NCI-H2171 (cell line): Measurements from ENCODE around the gene LHX2.

ENCODE experiments used
- DNase-seq: peaks from one replicate; lab custom pipeline; 2025; lab: John Stamatoyannopoulos, UW

Gene LHX2

DNA sequence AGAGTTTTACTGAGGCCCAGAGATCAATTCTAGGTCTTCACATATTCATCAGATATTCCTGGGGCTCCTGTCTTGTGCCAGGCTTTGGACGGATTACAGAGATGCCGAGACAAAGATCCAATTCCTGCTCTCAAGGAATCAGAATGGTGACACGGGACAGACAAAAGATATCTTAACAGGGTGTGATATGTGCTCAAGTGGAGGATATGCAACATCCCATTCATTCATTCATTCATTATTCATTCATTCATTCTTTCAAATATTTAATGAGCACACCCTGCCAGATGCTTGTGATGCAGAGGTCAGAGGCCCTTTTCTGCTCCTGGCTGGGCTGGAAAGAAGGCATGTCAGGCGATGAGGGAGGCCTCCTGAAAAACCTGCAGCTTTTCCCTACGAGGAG is 21.8 kb downstream of the LHX2 start:
- no peak for DNase-seq

DNA sequence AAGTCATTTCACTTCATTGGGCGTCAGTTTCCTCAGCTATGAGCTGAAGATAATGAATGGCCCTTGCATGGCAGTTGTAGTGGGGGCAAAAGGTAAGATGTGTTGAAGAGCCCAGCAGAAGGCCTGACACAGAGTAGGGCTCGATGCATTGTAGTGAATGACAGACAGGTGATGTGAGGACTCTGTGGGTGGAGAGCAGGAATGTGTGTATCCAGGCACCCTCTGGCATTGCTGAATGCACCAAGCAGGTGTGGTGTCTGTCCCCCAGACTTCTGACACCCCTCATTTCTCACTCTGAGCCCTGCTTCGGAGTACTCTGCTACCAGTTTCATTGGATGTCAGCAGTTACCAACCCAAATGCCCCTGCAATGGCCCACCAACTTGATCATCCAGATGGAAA is 22.4 kb downstream of the LHX2 start:
- no peak for DNase-seq

DNA sequence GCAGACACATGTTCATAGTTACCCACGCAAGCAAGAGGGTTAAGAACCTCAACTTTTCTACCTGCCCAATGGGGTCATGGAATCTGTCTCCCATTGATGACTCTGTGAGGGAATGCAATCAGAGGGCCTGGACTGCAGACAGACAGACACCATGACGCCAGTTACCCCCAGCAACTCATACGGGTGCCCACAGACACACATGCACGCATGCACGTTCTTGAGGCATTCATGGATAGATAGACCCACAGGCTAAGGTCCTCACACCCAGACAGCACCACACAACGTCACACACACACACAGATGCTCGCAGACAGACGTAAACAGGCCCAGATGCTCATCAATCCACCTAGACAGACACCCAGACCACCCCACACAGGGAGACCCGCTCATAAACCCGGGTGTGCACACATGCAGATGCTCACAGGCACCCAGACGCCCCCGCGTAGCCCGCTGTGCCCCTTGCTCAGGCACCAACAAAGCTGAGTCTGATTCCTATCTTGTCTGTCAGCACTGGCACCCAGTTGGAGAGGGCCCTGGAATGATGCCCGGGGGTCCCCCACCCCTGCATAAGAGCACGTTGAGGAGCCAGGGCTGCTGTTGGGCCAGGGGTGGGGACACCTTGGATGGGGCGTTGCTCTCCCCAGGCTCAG is 23.6 kb downstream of the LHX2 start:
- no peak for DNase-seq

DNA sequence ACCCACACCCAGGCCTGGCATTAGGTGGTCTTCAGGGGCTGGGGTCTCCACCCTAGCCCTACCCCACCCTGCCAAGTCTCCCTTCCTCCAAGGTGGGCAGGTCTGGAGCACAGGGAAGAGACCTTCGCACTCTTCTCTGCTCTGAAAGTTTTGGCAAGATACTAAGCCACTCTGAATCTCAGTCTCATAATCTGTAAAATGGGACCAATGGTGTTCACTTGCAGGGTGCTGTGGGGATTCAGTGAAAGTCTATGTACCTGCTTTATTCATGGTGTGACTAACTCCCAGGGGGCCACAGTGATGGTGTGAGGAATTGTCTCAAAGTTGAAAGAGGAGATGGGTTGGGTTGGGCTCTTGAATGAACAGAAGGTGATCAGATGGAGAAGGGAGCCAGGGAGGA is 25.0 kb downstream of the LHX2 start:
- DNase-seq, result no peak

DNA sequence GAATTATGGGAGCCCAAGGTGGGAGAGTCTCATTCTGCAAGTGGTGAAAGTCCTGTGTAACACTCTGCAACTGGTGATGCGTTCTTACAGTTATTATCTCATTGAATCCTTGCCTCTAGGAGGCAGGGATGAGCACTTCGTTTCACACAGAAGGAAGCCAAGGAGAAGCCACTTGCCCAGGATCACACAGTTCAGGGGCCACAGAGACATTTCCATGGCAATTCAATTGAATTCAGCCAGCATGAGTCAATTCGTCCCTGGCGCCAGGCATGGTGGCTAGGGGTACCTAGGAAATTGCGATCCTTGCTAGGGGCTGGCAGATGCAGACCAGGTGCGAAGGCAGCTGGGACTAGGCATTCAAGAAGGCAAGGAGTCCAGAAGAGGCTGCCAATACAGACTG is 26.2 kb downstream of the LHX2 start:
- no peak for DNase-seq

DNA sequence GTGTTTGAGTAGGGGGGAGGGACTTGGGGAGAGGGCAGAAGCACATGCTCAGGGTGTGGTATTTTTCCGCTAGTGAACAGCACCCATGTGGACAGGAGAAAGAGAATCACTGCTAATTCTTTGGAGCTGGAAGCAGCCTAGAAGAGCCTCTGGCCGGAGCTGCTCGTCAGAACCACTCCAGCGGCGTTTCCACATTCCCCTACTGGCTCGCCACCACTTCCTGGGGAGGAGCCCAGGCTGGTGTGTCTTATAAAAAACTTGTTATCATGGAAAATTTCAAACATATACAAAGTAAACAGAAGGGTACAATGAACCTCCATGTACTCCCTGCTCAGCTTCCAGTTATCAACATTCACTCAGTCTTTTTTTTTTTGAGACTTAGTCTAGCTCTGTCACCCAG is 26.7 kb downstream of the LHX2 start:
- no peak for DNase-seq

DNA sequence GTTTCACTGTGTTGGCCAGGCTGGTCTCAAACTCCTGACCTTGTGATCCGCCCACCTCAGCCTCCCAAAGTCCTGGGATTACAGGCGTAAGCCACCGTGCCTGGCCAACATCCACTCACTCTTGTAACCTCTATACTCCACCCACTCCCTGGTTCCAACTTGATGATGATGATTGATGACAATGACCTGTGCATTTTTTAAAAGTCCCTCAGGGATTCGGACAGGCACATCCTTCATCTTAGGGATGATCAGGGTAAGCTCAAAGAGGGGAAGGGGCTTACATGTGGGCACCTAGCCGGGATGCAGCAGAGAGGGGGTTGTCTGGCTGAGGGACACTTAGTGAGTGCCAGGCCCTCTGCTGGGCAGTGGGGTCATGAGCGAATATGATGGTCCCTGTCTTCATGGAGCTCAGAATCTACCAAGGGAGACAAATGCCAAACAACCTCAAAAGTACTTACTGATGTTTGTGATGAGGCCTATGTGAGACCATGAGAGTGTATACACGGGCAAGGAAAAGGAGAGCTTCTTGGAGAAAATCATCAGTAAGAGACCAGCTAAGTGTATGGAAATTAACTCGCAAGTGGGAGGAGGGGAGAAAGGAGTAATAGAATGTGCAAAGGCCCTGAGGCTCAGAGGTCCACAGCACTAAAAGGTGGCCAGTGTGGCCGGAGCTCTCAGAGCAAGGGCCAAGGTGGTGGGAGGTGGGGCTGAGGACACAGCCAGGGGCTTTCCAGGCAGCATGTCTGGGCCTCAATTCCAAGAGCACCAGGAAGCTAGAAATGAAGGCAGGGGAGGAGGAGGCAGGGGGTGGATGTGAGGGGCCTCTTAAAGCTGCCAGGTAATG is 27.4 kb downstream of the LHX2 start:
- DNase-seq, result no peak

DNA sequence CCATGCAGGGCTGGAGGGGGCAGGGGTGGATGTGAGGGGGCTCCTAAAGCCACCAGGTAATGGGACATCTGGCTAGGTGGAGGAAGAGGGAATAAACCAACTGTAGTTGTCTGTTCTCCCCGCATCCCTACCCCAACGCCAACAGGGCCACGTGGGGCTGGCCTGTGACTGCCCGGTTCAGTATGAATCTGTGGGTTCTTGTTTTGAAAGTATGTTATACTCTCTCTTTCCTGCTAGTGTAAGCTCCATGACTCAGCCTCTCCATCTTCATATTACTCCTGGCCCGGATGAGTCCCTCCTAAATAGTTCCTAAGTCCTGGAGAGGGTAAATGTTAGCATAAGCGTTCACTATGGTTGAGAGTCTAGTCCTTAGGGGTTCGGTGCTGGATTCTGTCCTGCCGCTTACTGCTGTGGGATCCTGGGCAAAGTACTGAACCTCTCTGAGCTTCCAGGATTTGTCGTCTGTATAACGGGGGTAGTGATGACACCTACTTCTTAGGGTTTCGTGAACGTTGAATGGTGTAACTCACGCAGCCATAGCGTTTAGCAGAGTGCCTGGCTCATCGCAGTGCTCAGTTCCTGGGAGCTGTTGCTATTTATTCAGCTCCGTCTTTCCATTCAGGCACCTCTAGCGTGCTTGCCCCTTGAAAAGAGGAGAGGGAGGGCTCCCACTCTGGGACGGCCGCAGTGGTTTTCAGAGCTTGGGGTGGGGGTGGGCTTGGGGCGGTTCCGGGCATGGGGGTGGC is 28.8 kb downstream of the LHX2 start:
- DNase-seq, result no peak

DNA sequence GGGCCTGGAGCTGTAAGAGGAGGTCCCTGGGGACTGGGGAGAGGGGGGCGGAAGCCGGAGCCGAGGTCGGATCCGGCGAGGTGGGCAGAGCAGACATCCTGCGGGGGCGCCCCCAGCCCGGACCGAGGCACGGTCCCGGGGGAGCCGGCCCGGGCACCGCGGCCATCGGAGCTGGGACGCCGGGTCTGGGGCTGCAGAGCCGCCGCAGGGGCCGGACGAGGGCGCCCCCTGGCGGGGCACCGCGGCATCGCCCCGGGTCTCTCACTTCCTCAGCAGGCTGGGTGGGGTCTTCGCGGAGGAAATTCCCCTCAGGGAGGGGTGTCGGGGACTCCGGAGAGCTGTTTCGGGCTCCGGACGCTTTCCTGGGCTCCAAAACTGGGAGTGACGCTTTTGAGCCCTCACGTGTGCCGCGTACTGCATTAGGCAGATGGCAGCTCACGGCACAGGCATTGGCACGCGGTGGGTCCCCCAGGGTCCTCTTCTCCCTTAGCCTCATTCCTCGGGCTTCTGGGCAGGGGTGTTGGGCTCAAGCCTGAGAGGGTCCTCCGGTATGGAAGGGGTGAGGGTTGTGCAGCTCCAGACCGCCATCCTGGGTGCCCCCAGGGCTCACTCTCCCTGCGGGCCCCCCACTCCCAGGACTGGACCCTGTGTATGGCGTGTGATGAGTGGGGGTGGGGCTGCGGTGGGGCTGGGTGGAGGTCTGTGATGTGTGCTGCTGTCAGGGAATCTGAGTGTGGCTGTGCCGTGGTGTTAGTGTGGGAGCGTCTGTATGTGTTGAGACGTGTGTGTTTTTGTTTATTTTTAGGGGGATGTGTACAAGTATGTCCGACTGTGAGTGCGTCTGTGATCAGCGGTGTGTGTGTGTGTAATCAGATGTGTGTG is 29.6 kb downstream of the LHX2 start:
- peak; percentile 18 for DNase-seq

DNA sequence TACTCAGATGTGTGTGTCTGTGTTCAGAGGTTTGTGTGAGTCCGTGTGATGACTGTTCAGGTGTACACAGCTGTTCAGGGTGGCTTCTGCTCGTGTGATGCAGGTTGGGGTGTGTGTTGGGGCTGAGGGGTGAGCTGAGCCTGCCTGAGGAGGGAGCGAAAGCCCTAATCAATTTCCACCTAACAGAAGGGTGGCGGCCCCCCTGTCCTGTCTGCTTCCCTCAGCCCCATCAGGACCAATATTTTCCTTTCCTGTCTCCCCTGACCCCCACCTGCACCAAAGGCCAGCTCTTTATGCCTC is 30.2 kb downstream of the LHX2 start:
- no peak for DNase-seq

DNA sequence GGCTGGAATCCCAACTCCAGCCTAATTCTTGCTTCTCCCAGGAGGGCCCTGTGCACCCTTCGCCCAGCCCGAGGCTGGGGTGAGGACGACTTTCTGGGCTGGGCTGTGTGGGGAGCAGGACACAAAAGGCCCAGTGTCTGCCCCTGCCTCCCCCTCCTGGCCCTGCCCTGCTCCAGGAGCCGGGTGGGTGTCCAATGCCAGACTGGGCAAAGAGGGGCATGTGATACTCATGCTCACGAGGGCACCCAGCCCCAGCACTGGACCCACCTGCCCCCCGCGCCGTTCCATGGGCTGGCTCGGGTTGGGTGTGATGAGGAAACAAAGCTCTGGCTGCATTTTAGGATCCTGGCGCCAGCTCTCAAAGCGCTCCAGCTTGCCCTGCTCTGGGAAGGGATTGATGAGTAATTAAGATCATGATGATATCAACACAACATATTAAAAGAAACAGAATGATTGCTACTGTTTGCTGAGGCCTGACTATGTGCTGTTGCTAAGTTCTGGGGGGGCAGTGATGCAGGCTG is 30.7 kb downstream of the LHX2 start:
- no peak for DNase-seq

DNA sequence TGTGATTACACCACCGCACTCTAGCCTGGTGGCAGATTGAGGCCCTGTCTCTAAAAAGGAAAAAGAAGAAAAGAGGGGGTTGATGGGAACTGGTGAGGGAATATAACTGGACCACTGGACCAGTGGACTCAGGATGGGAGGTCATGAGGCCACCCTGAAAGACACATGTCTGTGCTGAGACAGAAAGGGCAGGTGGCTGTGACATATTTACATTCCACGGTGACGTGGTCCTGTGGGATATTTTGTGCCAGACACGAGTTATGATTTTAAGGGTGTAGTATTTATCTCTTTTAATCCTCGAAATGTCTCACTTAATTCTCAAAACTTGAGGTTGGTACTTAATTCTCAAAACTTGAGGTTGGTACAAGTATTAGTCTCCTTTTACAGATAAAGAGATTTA is 32.9 kb downstream of the LHX2 start:
- no peak for DNase-seq

DNA sequence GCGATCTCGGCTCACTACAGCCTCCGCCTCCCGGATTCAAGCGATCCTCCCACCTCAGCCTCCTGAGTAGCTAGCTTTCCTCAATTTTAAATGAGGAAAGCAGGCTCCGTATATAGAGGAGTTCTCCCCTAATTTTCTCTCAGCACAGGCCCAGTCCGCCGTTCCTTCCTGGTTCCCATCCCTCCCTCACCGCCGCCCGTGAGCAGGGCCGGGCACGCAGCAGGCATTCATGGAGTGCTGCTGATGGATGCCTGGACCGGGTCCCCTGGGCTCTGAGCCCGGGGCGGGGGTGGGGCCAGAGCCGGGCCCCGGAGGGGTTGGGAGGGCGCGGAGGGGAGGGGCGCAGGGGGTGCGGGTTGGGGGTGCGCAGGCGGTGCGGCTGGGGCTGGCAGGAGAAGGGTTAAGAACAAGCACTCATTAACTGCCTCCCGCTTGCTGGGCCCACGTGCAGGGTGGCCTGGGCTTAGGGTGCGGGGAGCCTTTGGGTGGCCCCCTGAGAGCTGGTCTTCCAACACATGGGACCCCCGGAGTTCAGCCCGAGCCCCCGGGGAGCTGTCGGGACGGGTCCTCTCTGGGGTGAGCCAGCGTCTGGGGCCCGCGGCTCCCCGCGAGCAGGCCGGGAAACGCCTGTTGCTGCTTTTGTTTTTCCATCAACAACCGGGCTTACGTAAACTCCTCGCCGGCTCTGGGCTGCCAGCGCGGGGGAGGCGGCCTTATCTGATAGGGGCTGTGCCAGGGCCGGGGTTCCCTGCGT is 33.7 kb downstream of the LHX2 start:
- peak; percentile 6 for DNase-seq

DNA sequence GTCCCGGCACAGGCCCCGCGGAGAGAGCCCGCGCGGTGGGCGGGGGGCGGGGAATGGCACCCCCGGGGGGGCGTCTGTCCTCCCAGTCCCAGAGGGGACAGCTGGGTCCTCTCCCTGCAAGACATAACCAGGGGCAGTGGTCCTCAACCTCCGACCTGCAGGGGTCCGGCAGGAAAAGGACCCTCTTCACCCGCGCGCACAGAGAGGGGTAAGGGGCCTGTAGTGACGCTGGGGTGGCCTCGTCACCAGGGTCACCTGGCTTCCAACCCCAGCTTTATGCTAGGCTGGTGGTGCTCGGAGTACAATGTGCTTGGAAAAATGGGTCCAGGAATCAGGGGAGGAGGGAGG is 34.2 kb downstream of the LHX2 start:
- no peak for DNase-seq

DNA sequence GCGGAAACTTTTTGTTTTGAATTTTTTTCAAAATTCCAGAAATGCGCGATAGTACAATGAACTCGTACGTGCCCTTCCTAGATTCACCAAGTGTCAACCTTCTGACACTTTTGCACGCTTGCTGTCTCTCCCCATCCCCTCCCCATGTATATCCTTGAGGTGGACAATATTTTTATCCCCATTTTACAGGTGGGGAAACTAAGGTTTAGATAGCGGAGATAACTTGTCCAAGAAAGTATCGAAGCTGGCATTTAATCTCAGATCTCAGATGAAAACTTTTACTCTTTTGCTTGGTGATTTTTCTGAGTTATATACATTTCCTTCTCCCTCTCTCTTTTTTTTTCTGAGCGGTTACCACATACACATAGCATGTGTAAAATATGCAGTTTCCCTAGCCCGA is 34.6 kb downstream of the LHX2 start:
- no peak for DNase-seq

DNA sequence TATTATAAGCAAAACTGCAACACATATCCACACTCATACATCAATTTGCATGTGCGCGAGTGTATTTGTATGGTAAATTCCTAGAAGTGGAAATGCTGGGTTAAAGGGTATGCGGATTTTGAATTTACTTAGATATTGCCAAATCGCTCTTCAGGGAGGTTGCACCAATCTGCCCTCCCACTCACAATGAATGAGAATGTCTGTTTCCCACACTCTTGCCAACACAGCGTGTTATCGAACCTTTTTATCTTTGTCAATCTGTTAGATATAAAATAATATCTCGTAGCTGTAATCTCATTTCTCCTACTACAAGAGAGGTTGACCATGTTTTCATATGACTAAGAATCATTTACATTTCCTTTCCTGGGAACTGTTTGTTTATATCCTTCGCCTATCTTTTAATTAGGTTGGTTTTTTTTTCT is 35.7 kb downstream of the LHX2 start:
- no peak for DNase-seq

DNA sequence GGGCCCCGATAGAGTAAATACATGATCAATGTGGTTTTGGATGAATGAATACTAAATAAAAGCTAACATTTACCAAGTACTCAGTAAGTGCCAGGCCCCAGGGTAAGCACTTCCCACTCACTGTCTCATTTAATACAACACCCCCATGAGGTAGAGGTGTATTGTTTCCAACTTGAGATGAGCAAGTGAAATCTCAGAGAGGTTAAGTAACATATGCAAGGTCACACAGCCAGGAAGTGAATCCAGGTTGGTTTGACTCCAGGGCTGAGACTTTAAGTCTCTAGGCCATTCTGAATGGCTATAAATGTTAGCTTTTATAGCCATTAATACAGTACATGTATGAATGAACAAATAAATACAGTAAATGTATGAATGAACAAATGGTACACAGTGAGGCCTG is 39.4 kb downstream of the LHX2 start:
- no peak for DNase-seq

DNA sequence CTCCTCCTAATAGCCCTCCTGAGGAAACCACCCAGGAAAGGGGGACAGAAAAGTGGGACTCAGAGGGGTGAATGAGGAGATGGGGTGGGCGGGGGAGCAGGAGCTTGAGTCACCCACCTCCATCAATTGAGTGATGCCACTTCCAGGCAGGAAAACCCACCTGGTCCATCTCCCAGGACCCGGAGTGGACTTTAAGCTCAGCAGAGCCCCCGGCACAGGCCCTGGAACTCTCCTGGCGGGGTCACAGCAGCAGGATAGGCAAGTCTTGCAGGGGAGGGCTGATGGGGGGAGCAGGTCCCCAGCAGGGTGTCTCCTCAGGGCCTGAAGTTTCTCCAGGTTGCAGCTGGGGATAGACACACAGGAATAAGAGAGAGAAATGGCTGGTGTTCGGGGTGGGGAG is 40.8 kb downstream of the LHX2 start:
- DNase-seq, result no peak

DNA sequence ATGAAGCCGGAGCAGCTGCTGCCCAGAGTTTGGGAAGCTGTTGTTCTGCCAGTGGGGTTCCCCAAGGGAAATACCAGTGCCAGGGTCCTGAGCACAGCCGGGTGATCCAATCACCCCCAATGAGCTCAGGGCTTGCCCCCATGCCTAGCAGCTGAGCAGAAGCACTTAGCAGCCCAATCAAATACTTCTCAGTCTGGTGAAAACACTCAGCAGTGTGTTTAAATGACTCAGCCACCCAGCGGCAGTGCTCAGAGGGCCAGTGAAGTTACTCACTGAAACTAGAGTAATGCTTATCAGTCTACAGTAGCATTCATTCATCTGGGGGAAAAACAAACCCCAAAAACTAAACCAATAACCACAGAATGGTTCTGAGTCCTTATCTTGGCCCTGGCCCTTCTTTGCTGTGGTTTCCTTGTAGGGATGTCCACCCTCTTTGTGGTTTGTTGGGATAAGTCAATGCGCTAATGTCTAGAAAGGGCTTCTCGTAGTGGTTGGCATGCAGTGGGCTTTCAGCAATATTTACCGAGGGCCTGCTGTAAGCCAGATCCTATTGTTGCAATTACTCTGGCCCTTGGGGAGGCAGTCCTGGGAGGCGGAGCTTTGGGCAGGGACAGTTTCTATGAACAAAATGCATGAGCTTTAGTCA is 43.1 kb downstream of the LHX2 start:
- peak; percentile 21 for DNase-seq

DNA sequence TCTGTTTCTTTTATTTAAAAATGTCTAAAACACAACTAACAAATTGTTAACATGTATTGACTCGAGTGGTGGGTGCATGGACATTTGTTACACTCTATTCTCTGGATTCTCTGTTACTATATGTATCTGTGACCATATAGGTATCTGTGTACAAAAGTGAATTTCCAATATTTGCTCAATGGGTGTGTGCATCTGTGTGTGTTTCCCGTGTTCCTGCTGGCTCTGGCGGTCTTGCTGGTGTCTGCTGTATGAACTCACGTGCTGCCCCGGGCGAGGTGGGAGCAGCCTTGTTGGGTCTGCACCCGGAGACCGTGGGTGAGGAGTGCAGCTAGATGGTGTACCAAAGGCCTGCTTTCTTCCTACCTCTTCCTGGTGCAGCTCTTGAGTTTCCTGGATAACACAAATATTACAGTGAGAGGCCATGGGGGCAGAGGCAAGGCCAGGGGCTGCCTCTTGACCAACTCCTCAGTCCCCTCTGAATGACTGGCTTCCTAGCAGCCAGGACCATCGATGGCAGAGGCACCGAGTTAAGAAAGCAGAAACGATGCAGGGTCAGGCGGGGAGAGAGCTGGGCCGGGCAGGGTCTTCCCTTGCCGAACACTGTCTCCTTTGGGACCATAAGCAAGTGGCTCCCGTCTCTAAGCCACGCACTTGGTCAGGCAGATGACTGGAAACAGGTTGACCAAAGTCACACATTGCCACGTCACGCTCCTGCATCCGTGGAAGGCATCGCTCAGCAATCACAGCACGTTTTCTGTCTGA is 49.5 kb downstream of the LHX2 start:
- DNase-seq, result no peak
